ACC112 (cell line): ENCODE data around the gene MRPL2.
"Not testable (repeated sequence)": the region's sequence is repeated elsewhere in the genome, so short reads cannot be mapped to it uniquely, and the experiment has no call there.

Experiments used
- H2AFZ ChIP-seq: fragments of 200-600 bp; sonication (generic); one replicate; pipeline ENCODE4 v1.6.0; 2017; ENCODE audit warnings: antibody characterized with exemption, low read length; ENCODE audit not compliant: unreplicated experiment
- H3K27ac ChIP-seq: fragments of 200-600 bp; sonication (generic); 2 replicates; pipeline ENCODE4 v1.5.1; 2014; ENCODE audit warnings: low read depth, mild to moderate bottlenecking, antibody characterized with exemption, low read length, moderate library complexity
- H3K27me3 ChIP-seq: fragments of 200-600 bp; sonication (generic); 2 replicates; pipeline ENCODE4 v1.6.1; 2014; ENCODE audit warnings: mild to moderate bottlenecking, antibody characterized with exemption, low read length, moderate library complexity, mixed read lengths; ENCODE audit not compliant: insufficient read depth
- H3K36me3 ChIP-seq: fragments of 200-600 bp; sonication (generic); 2 replicates; pipeline ENCODE4 v1.6.1; 2016; ENCODE audit warnings: mild to moderate bottlenecking, antibody characterized with exemption, low read length, moderate library complexity, mixed read lengths; ENCODE audit not compliant: insufficient read depth
- H3K4me1 ChIP-seq: fragments of 200-600 bp; sonication (generic); one replicate; pipeline ENCODE4 v1.6.1; 2016; ENCODE audit warnings: low read length, mixed read lengths; ENCODE audit not compliant: insufficient read depth, unreplicated experiment, control insufficient read depth
- H3K4me3 ChIP-seq: fragments of 200-600 bp; sonication (generic); 2 replicates; pipeline ENCODE4 v1.5.1; 2014; ENCODE audit warnings: mild to moderate bottlenecking, low read depth, low read length
- H3K79me2 ChIP-seq: fragments of 200-600 bp; sonication (generic); one replicate; pipeline ENCODE4 v1.6.0; 2016; ENCODE audit warnings: low read length; ENCODE audit not compliant: control insufficient read depth, unreplicated experiment, insufficient read depth

The MRPL2 gene

DNA sequence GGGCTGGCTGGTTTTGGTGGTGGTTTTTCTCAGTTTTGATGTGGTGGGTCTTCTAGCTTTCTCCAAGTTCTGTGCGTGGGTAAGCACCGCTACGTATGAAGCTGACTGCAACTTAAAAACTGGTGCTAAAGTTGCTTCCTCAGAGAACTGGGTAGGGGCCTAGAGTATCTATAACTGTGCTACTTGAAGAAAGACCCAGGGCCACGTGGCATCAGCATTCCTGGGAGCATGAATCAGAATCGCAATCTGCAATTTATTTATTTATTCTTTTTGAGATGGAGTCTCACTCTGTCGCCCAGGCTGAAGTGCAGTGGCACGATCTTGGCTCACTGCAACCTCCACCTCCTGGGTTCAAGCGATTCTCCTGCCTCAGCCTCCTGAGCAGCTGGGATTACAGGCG, 22.7 kb upstream of the MRPL2 start:
- Histone ChIP-seq H3K4me1 (peaks cover 16% of the 10 kb centered on the region), H3K79me2 (peaks cover 43% of the 10 kb centered on the region)
- H3K36me3 ChIP-seq, H3K27me3 ChIP-seq, H3K27ac ChIP-seq, H3K4me3 ChIP-seq, H2AFZ ChIP-seq: not testable (repeated sequence)

DNA sequence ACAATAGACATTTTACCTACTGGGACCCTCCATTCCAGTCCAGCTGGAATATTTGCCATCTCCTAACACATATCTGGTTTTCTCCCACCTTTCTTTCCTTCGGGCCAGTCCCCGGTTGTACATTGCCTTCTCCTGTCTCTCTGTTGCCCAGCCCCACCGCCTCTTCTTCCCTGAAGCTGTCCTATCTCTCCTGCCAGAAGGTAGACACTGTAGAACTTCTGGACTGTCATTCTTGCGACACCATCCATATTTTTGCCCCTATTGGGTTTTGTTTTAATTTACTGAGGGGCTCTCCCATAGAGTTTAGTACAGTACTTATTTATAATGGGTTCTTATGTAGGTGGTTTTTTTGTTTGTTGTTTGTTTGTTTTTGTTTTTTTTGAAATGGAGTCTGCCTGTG, 21.8 kb upstream of the MRPL2 start:
- H3K36me3 ChIP-seq: no peaks in the 10 kb centered on the region
- peaks cover 46% of the 10 kb centered on the region for H3K79me2 ChIP-seq

DNA sequence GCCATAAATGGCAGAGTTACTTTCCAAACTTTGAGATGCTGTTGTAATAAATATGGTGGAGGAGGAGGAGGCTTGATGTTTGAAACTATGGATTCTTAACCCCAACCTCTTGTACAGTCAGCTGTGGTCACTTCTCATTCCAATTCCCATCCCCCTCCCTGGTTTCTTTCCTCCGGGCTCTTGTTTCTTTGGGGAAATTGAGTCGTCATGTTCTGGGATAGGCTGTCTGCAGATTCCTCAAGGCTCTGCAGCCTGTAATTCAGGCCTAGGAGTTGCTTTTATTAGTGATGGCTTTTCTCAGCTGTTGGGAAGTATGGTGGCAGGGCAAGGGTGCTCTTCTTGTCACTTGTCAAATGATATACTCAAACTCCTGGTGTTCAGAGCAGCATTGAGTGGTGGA, 19.5 kb upstream of the MRPL2 start:
- H3K36me3 ChIP-seq: no peaks in the 10 kb centered on the region
- H3K79me2 ChIP-seq: peaks cover 40% of the 10 kb centered on the region
- no peaks in the 10 kb centered on the region for H3K27me3 ChIP-seq
- no peak overlapping the region for H2AFZ ChIP-seq
- no peak overlapping the region for H3K27ac ChIP-seq
- peaks cover 21% of the 10 kb centered on the region for H3K4me1 ChIP-seq
- H3K4me3 ChIP-seq: no peak overlapping the region

More for the DNA sequence above, 21.8 kb upstream of the MRPL2 start:
- Histone ChIP-seq H2AFZ (no peak overlapping the region), H3K27me3 (no peaks in the 10 kb centered on the region), H3K4me3 (no peak overlapping the region), H3K4me1 (peaks cover 14% of the 10 kb centered on the region), H3K27ac (no peak overlapping the region)

DNA sequence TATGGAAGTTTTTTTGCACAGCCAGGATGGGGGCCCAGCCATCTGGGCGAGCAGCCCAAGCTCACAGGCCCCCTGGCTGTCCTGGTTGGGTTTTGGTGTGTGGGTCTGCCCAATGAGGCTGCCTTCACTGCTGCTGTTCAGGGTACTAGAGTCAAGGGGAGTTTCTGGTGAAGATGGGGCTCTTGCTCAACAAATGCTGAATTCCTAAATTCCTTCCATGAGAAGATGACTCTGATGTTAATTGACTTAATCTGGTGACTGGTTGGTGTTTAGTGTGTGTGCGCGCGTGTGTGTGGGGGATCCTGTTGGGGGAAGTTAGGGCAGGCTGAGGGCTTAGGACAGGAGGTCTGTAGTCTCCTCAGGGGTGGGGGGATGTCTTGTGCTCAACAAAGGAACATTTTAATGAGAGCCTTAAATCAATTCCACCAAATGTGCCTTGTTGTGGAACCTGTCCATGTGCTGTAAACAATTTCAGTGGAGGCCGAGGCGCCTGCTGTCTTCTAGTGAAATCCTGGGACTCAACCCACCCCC, 18.8 kb upstream of the MRPL2 start:
- peaks cover 21% of the 10 kb centered on the region for H3K4me1 ChIP-seq
- H3K4me3 ChIP-seq: peak overlapping the region; percentile 99
- no peaks in the 10 kb centered on the region for H3K27me3 ChIP-seq
- peaks cover 34% of the 10 kb centered on the region for H3K79me2 ChIP-seq
- no peak overlapping the region for H2AFZ ChIP-seq
- H3K36me3 ChIP-seq: no peaks in the 10 kb centered on the region
- H3K27ac ChIP-seq: no peak overlapping the region

DNA sequence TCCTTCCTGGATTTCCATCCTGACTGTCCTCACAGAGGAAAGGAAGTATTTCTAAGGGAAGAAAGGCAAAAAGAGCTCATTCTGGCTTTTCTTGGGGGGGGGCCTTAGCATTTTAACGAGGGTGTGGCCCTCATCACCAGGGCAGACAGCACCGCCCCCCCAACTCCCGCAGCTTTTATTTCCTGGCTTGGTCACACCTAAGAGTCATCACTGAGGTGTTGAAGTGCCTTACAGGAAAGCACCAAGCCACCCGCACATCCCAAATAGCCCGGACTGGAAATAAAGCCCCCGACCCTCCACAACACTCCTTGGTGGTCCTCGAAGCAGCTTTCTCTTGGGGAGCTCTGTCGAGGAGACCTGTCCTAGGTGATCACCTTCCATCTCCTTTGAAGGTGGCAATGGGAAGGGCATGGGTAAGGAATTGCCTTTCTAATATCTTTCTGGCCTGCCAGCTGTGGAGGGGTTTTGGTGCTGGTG, 18.1 kb upstream of the MRPL2 start:
- peaks cover 21% of the 10 kb centered on the region for H3K4me1 ChIP-seq
- no peaks in the 10 kb centered on the region for H3K27me3 ChIP-seq
- H3K4me3 ChIP-seq: peak overlapping the region; percentile 99
- no peaks in the 10 kb centered on the region for H3K36me3 ChIP-seq
- peak overlapping the region; percentile 88 for H2AFZ ChIP-seq
- no peak overlapping the region for H3K27ac ChIP-seq
- peaks cover 28% of the 10 kb centered on the region for H3K79me2 ChIP-seq

DNA sequence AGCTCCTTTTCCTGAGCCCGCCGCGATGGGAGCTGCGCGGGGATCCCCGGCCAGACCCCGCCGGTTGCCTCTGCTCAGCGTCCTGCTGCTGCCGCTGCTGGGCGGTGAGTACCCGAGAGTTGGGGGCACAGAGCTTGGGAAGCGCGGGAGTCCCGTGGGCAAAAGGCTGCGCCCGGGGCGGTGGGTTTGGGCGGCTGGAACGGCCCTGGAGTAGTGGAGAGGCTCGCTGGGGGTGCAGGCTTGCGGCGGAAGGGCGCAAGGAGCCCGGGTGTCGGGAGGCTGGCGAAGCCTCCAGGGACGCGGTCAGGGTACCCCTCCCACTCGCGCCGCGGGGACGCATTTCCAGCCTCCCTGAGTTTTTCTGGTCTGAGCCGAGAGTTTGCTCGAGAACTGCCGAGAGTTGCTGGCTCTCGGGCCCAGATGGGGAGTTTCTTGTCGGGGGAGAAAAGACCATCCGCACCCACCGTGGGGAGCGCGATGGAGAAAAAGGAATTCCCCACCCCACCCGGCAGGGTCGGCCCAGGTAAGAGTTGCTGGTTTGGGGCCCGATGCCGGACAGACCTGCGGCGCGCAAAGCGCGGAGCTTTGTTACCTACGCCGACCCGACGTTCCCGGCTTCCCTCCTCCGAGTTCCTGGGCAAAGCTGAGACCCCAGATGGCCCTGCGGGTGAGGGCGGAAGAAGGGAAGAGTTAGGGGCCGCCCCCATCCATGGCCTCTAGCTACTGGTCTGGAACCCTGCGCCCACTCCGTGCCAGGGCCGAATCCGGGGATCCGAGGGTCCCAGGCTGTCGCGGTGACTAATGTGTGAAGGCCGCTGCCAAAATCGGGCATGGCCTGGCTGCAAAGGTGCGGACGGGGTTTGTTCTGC, 17.5 kb upstream of the MRPL2 start:
- Histone ChIP-seq H2AFZ (peak overlapping the region; percentile 88), H3K4me1 (peaks cover 18% of the 10 kb centered on the region), H3K27me3 (no peaks in the 10 kb centered on the region), H3K79me2 (peaks cover 25% of the 10 kb centered on the region), H3K36me3 (no peaks in the 10 kb centered on the region), H3K27ac (no peak overlapping the region), H3K4me3 (peak overlapping the region; percentile 99)

DNA sequence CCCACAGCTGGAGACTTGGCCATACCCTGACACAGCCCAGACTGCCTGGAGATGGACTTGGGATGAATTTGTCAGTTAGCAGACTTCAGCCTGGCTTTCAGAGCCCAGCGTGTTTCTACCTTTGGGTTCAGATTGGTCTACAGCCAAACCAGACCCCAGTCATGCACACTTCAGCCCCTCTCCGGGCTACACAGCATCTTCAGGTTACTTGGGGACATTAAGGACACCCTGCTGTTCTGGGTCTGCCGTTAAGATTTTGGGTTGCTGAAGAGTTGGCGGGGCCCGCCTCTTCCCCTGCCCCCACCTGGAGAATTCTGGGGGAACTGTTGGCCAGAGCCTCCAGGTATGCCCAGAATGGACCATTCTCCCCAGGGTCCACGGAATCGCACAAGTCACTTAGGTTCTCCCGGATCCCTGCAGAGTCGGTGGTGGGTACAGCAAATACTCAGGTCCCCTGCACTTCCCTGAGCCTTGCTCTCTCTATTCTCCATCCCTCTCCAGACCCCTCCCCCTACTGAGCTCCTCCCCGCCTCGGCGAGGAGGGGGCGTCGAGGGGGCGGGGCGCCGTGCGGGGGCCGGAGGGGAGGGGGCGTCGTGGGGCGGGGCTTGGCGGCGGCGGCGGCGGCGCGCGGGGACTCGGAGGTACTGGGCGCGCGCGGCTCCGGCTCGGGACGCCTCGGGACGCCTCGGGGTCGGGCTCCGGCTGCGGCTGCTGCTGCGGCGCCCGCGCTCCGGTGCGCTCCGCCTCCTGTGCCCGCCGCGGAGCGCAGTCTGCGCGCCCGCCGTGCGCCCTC, 16.6 kb upstream of the MRPL2 start, which contains the start of gene PTK7:
Gene PTK7 (plus strand): TSS at position 645 of the 794 bp plus-strand sequence. CDS start 175 bp downstream, outside the sequence.
- Histone ChIP-seq H2AFZ (peak within 1 kb of the TSS; percentile 88), H3K79me2 (peaks cover 23% of the 10 kb centered on the region), H3K4me1 (peaks cover 17% of the 10 kb centered on the region), H3K27me3 (no peaks in the 10 kb centered on the region), H3K4me3 (peak within 1 kb of the TSS; percentile 99), H3K27ac (no peak within 1 kb of the TSS), H3K36me3 (no peaks in the 10 kb centered on the region)

DNA sequence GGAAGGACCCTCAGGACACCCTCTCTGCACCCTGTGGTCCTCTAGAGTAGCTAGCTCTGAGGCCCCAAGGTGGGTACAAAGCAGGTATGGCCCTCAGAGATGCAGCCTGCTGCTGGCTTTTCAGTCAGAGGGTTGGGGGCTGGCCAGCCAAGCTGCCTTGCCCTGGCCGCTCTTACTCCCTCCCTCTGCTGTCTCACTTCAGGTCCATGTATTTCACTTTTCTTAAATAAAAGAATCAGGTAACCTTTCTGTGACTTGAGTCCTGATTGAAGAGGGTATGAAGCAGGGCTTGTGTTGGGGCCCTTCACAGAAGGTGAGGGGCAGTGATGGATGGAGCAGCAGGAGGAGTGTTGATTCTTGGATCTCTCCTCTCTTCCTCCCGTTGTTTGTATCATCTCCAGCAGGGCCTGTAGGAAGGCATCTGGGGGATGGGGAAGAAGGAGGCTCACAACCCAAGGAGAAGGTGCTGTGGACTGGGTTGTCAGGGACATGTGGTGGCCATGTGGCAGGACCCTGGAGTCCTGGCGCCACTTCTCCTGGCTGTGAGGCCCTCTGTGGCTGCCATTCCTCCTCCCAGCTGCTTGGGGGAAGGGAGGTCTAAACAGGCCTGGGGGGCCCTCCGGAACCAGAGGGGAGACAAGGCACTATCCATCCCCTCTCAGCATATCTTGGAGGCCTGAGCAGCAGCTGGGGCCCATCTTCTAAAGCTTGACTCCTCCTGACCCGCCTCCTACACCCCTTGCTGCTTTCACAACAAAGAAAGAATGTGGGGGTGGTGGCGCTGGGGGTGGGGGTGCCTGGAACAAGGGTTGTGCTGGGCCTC, 15.8 kb upstream of the MRPL2 start:
- Histone ChIP-seq H2AFZ (no peak overlapping the region), H3K4me3 (peak overlapping the region; percentile 99), H3K27me3 (no peaks in the 10 kb centered on the region), H3K27ac (no peak overlapping the region), H3K4me1 (peaks cover 17% of the 10 kb centered on the region), H3K79me2 (peaks cover 23% of the 10 kb centered on the region), H3K36me3 (no peaks in the 10 kb centered on the region)

DNA sequence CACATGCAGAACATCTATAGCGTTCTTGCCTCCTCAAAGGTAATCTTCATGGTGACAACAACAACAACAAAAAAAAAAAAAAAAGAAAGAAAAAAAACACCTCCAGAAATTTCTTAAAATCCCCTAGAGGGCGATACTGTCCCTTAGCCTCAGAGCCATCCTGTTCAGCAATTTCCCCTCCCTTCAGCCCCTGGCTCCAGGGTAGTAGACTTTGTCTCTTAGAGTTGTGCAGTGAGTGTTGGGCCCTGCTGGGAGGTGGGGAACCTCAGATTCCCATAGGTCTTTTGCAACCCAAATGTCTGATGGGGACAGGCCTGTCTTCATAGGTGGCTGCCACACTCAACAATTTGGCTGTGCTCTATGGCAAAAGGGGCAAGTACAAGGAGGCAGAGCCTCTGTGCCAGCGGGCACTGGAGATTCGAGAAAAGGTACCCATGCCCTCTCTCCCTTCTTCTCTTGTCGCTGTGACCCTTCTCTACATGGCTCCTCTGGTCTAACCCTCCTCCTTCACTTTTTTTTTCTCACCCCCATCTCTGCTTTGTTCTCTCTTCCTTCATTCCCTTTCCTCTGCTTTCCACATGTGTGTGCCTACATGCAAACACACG, 10.9 kb upstream of the MRPL2 start:
- Histone ChIP-seq H3K27ac (no peak overlapping the region), H2AFZ (no peak overlapping the region), H3K4me3 (no peak overlapping the region), H3K27me3 (no peaks in the 10 kb centered on the region), H3K36me3 (no peaks in the 10 kb centered on the region), H3K4me1 (peaks cover 1% of the 10 kb centered on the region), H3K79me2 (no peaks in the 10 kb centered on the region)
